CD4-positive, alpha-beta T cell (primary cell): ENCODE measurements around the gene PDIA4. TPM values are rescaled to one million over a fixed set of nuclear protein-coding genes. Genes with fewer than 3 reads are reported as not detected.

ENCODE experiments used
- ATAC-seq: fragments of 200-7000 bp; cut with Tn5 transposase; one replicate; pipeline ENCODE4 v1.10.0; 2022; ENCODE audit warnings: mild to moderate bottlenecking; ENCODE audit not compliant: poor library complexity
- CTCF ChIA-PET: fragments of 350-600 bp; sonication (Branson Sonifier 250); formaldehyde crosslinking; loops from one replicate; lab custom pipeline; 2021; ENCODE audit warnings: antibody characterized with exemption, inconsistent platforms; lab: Charles Lee
- POLR2A ChIA-PET: fragments of 350-600 bp; sonication (Branson Sonifier 250); formaldehyde crosslinking; loops from one replicate; lab custom pipeline; 2021; ENCODE audit warnings: antibody characterized with exemption, inconsistent platforms; lab: Charles Lee
- DNase-seq, 14 experiments: peaks; one replicate each; pipeline ENCODE4 v3.0.0-alpha.2; 2013 to 2020; ENCODE audit warnings: mixed read lengths in 2 of 14
- H3K27ac ChIP-seq, 2 donors: one replicate each; pipeline versions ENCODE4 v1.5.1 to v1.7.0; 2013; ENCODE audit warnings: low read length in 2 of 2, low read depth in 1 of 2, mild to moderate bottlenecking in 1 of 2
- H3K27me3 ChIP-seq, 2 experiments: 1 replicate in 1 of 2; 2 replicates in 1 of 2; pipeline versions ENCODE4 v1.6.1 to v1.7.0; 2013; ENCODE audit warnings: low read length in 2 of 2, control low read depth in 1 of 2, mild to moderate bottlenecking in 1 of 2, moderate library complexity in 1 of 2; ENCODE audit not compliant: insufficient read depth in 2 of 2, control insufficient read depth in 1 of 2
- H3K36me3 ChIP-seq: one replicate; pipeline ENCODE4 v1.6.1; 2013; ENCODE audit warnings: low read length, control low read depth; ENCODE audit not compliant: insufficient read depth
- H3K4me1 ChIP-seq: one replicate; pipeline ENCODE4 v1.6.1; 2013; ENCODE audit warnings: low read length, control low read depth; ENCODE audit not compliant: insufficient read depth
- H3K4me3 ChIP-seq: one replicate; pipeline ENCODE4 v1.5.1; 2013; ENCODE audit warnings: mild to moderate bottlenecking, low read length, moderate library complexity
- H3K9me3 ChIP-seq, 2 experiments: 1 replicate in 1 of 2; 2 replicates in 1 of 2; pipeline versions ENCODE4 v1.6.1 to v1.7.0; 2013; ENCODE audit warnings: low read length in 2 of 2, mild to moderate bottlenecking in 2 of 2, control low read depth in 1 of 2, moderate library complexity in 1 of 2; ENCODE audit not compliant: control insufficient read depth in 1 of 2, insufficient read depth in 1 of 2
- H3K27ac Mint-ChIP-seq: one replicate; pipeline ENCODE4 v1.8.0; 2020; ENCODE audit warnings: mixed read lengths
- H3K27me3 Mint-ChIP-seq: one replicate; pipeline ENCODE4 v1.8.0; 2021; ENCODE audit warnings: mixed read lengths
- H3K36me3 Mint-ChIP-seq: one replicate; pipeline ENCODE4 v1.8.0; 2021; ENCODE audit warnings: low read depth, mixed read lengths
- H3K4me1 Mint-ChIP-seq: one replicate; pipeline ENCODE4 v1.8.0; 2021; ENCODE audit warnings: low read depth, mixed read lengths
- H3K4me3 Mint-ChIP-seq: one replicate; pipeline ENCODE4 v1.8.0; 2020; ENCODE audit warnings: mild to moderate bottlenecking, mixed read lengths
- H3K9me3 Mint-ChIP-seq: one replicate; pipeline ENCODE4 v1.8.0; 2020; ENCODE audit warnings: mixed read lengths
- CTCF ChIP-seq: fragments of 200-600 bp; IDR thresholded peaks from one replicate; pipeline ENCODE4 v1.8.0; 2022; ENCODE audit warnings: antibody characterized with exemption, mild to moderate bottlenecking
- intact Hi-C, 2 experiments: fragments of 100-400 bp; cut with DNase I in 1 of 2; cut with micrococcal nuclease in 1 of 2; formaldehyde crosslinking; loops; one replicate each; pipeline versions ENCODE4 v1.15.1 to v1.9.0; 2023 to 2025; cut with DNase I, micrococcal nuclease
- total RNA-seq, 174 experiments: library from RNA in 2 of 174; stranded (reverse) in 2 of 174; gene quantifications; one replicate each; pipeline ENCODE4 v1.2.3 and lab custom pipeline; 2021 to 2026

PDIA4 gene
- total RNA-seq, 2 experiments from 2014 or later: 19.5 to 19.9 TPM

DNA sequence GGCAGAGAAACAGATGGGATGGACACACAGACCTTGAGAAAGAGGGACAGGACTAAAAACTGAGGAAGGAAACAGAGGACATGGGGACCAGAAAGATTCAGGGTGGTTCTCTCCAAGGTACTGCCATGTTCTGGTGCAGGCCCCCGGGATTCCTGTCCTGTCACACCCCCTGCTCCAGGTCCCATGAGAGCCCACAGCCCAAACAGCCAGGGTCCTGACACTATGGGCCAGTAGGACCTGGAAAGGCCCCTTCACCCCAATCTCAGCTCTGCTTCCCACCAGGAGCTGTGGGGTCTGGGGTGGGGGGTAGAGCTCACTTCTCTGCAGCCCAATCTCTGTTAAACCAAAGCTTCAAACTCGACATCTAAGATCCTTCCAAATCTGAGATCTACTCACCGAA lies 21.2 kb downstream of the PDIA4 start:
- H3K27me3 Mint-ChIP-seq: no peaks in the 10 kb centered on the region
- peaks cover 74% of the 10 kb centered on the region for H3K36me3 Mint-ChIP-seq
- H3K4me3 Mint-ChIP-seq: no peak overlapping the region
- no peak for DNase-seq
- Histone ChIP-seq H3K9me3 (peaks cover 0 to 11% of the 10 kb centered on the region in 2 experiments), H3K27ac (no peak overlapping the region), H3K4me3 (no peak overlapping the region), H3K36me3 (peaks cover 90% of the 10 kb centered on the region), H3K4me1 (peaks cover 12% of the 10 kb centered on the region), H3K27me3 (no peaks in the 10 kb centered on the region)
- ChIA-PET CTCF (interaction anchor here (0.5 to 2.1 kb wide), 4 partner anchors 21 to 312 kb away, joined by 3 to 8 read pairs (median 4); partner anchors contain the start of genes PDIA4 and ZNF398), POLR2A (interaction anchor here (1.1 to 1.2 kb wide), 2 partner anchors 21 to 59 kb away, joined by 3 to 4 read pairs; no protein-coding TSS in a partner anchor)
- H3K9me3 Mint-ChIP-seq: no peaks in the 10 kb centered on the region
- H3K4me1 Mint-ChIP-seq: peaks cover 6% of the 10 kb centered on the region
- intact Hi-C loops: loop anchor here in 1 of 2 experiments (2.0 to 10.0 kb wide), 2 partner anchors 20 to 488 kb away; partner anchors contain the start of gene ZNF746
- TF ChIP-seq CTCF: no peak
- ATAC-seq: no peak
- no peak overlapping the region for H3K27ac Mint-ChIP-seq

DNA sequence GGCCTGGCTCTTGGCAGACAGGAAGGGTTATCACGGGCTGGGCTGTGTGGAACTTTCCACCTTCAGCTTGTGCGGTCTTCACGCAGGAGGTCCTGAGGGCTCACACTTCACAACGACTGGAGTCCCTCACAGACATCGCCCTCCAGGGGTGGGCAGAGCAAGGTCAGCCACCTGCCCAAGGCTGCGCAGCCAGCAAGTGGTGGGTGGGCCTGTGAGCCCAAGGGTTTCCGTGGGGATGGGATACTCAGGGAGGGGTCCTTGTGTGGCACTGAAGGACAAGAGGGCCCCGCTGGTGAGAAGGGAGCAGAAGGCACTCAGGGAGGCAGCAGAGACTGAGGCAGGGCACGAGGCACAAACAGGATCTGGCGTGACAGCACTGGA lies 22.0 kb downstream of the PDIA4 start:
- peaks cover 12% of the 10 kb centered on the region for H3K4me1 ChIP-seq
- no peak for TF ChIP-seq CTCF
- Mint-ChIP-seq H3K27ac (no peak overlapping the region), H3K4me3 (no peak overlapping the region), H3K36me3 (peaks cover 66% of the 10 kb centered on the region), H3K27me3 (no peaks in the 10 kb centered on the region), H3K4me1 (peaks cover 6% of the 10 kb centered on the region), H3K9me3 (no peaks in the 10 kb centered on the region)
- ATAC-seq (peak; percentile 17), DNase-seq (no peak)
- ChIA-PET CTCF (interaction anchor here (1.0 to 2.1 kb wide), 9 partner anchors 19 to 85 kb away, joined by 3 to 41 read pairs (median 8); partner anchors contain the start of genes PDIA4 and ZNF786), POLR2A (interaction anchor here (1.1 to 1.6 kb wide), 5 partner anchors 21 to 84 kb away, joined by 3 to 24 read pairs (median 4); partner anchors contain the start of gene ZNF786)
- no peak overlapping the region for H3K4me3 ChIP-seq
- H3K9me3 ChIP-seq: peaks cover 0 to 8% of the 10 kb centered on the region in 2 experiments
- no peaks in the 10 kb centered on the region for H3K27me3 ChIP-seq
- intact Hi-C loops: loop anchor here in 1 of 2 experiments (1.0 to 10.0 kb wide), 3 partner anchors 20 to 488 kb away; partner anchors contain the start of genes ZNF746 and ZNF786
- H3K27ac ChIP-seq: no peak overlapping the region
- H3K36me3 ChIP-seq: peaks cover 84% of the 10 kb centered on the region

GRCh38 chr7:149005427-149006344 lies 22.6 kb downstream of the PDIA4 start:
- Mint-ChIP-seq H3K27me3 (no peaks in the 10 kb centered on the region), H3K36me3 (peaks cover 59% of the 10 kb centered on the region)
- CTCF ChIA-PET: interaction anchor here (0.5 to 1.9 kb wide), 21 partner anchors 13 to 406 kb away, joined by 3 to 41 read pairs (median 4); partner anchors contain the start of genes PDIA4 and ZNF786

More at GRCh38 chr7:149005427-149006344, 22.6 kb downstream of the PDIA4 start:
- POLR2A ChIA-PET: interaction anchor here (0.7 to 1.6 kb wide), 6 partner anchors 18 to 85 kb away, joined by 3 to 24 read pairs (median 7); partner anchors contain the start of genes PDIA4 and ZNF786
- no peak overlapping the region for H3K4me3 Mint-ChIP-seq
- peak; percentile 75 to 92 (median 80) for DNase-seq
- peaks cover 0 to 8% of the 10 kb centered on the region in 2 experiments for H3K9me3 ChIP-seq
- intact Hi-C loops: loop anchor here (1.0 to 10.0 kb wide), 5 partner anchors 21 to 489 kb away; partner anchors contain the start of genes ZNF786 (in 2 of the 2), PDIA4 (in 1 of the 2) and ZNF746 (in 1 of the 2)
- H3K4me1 ChIP-seq: peaks cover 12% of the 10 kb centered on the region
- peaks cover 78% of the 10 kb centered on the region for H3K36me3 ChIP-seq
- ATAC-seq: peak; percentile 90
- H3K27ac ChIP-seq: no peak overlapping the region
- no peaks in the 10 kb centered on the region for H3K27me3 ChIP-seq
- no peaks in the 10 kb centered on the region for H3K9me3 Mint-ChIP-seq
- H3K27ac Mint-ChIP-seq: peak overlapping the region; percentile 46
- TF ChIP-seq CTCF: peak; percentile 95
- peaks cover 6% of the 10 kb centered on the region for H3K4me1 Mint-ChIP-seq
- no peak overlapping the region for H3K4me3 ChIP-seq
